HG02610 (cell line): Measurements from ENCODE around the gene COQ8A.
"Not testable (repeated sequence)": the region's sequence is repeated elsewhere in the genome, so short reads cannot be mapped to it uniquely, and the experiment has no call there.

Experiments used
- ATAC-seq: cut with Tn5 transposase; IDR thresholded peaks from one replicate; pipeline ENCODE4 v1.9.1; 2021; ENCODE audit warnings: mild to moderate bottlenecking, moderate library complexity; ENCODE audit not compliant: unreplicated experiment

Gene COQ8A

DNA sequence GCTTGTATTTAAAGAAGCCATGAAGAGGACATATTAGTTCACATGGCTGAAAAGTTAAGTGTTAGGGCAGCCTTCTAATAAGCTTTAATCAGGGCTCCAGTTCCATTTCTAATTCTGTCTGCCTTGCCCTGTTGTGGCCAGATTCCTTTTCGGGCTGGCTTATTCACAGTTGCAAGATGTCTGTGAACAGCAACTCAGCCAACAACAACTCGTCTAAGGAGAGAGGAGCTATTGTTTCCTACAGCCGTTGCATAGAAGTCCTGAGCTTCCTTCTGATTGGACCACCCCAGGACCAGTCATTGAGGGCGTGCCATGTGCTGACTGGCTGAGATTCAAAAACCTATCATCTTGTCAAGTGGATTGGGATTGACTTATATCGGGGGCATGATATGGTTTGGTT lies 18.6 kb upstream of the COQ8A start:
- ATAC-seq = no peak

DNA sequence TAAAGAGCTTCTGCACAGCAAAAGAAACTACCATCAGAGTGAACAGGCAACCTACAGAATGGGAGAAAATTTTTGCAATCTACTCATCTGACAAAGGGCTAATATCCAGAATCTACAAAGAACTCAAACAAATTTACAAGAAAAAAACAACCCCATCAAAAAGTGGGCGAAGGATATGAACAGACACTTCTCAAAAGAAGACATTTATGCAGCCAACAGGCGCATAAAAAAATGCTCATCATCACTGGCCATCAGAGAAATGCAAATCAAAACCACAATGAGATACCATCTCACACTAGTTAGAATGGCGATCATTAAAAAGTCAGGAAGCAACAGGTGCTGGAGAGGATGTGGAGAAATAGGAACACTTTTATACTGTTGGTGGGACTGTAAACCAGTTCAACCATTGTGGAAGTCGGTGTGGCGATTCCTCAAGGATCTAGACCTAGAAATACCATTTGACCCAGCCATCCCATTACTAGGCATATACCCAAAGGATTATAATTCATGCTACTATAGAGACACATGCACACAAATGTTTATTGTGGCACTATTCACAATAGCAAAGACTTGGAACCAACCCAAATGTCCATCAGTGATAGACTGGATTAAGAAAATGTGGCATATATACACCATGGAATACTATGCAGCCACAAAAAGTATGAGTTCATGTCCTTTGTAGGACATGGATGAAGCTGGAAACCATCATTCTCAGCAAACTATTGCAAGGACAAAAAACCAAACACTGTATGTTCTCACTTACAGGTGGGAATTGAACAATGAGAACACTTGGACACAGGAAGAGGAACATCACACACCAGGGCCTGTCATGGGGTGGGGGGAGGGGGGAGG lies 10.6 kb upstream of the COQ8A start:
- not testable (repeated sequence) for ATAC-seq

DNA sequence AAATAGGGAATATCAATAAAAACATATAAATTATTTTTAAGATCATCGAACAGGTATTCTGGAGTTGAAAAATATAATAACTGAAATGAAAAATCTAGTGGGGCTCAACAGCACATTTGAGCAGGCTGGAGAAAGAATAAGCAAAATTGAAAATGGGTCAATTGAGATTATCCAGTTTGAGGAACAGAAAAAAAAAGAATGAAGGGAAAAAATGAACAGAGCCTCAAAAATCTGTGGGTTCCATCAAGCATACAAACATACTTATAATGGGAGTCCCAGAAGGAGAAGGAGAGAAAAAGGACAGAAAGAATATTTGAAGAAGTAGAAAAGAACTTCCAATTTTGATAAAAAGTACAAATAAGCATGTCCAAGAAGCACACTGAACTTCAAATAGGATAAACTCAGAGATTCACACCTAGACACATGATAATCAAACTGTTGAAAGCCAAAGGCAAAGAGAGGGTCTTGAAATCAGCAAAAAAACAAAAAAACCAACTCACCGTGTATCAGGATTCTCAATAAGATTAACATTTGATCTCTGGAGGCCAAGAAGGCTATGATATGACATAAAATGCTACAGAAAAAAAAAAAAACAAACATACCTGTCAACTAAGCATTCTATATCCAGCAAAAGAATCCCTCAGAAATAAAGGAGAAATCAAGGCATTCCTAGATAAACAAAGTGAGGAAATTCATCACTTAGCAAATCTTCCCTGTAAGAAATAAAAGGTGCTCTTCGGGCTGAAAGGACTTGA lies 5.4 kb upstream of the COQ8A start:
- no peak for ATAC-seq

DNA sequence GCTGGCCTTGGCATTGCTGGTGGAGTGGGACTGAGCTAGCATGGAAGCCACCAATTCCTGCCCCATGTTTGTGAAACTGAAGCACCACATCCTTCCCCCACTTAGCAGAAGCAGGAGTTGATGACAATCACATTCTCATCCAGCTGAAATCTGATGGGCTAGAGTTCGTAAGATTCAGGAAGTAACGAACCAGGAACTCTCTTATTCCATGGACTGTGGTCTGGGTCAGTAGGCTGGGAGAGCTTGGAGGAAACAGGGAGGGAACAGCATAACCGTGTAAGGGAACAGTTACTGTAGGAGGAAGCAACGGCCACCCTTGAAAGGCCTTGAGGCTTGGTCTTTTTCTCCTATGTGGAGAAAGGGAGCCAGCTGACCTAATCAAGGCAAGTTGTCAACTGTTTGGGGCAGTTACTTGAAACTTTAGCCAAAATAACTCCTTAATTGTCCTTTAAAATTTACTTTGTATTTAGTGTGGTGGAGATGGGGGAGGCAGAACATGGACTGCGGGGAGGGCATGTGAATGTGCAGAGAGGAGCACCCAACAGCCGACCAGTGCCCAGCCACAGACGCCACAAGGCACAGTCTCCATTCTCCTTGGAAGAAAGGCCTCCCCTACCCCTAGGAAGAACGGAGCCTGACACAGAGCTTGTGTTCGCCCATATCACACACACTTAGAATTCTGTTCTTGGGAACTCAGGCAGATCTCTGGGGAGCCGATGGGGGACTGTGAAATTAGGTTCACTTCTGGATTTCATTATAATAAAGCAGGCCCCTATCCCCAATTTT lies 2.0 kb upstream of the COQ8A start:
- ATAC-seq = no peak

DNA sequence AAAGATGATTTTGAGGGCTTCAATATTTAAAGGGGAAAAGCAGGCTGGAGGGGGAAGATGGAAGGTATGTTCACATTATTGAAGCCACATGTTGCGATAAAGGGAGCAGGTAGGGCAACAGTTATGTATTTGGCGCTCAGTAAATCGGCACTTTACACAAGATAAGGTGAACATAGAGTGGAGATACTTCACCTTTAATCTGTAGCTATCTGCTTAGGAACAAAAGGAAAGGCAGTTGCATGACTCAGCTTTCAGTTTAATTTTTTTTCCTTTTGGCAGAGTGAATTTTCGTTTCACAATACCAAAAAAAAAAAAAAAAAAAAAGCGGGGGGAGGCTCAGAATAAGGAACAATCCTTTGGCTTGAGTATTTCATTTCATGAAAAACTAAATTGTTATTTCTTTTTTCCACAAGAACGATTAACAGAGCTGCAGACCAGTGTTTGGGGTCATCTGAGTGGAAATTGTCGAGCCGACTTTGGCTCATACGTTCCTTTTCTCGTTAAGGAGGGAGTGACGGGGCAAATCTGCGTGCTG lies 1.1 kb upstream of the COQ8A start:
- ATAC-seq = no peak

DNA sequence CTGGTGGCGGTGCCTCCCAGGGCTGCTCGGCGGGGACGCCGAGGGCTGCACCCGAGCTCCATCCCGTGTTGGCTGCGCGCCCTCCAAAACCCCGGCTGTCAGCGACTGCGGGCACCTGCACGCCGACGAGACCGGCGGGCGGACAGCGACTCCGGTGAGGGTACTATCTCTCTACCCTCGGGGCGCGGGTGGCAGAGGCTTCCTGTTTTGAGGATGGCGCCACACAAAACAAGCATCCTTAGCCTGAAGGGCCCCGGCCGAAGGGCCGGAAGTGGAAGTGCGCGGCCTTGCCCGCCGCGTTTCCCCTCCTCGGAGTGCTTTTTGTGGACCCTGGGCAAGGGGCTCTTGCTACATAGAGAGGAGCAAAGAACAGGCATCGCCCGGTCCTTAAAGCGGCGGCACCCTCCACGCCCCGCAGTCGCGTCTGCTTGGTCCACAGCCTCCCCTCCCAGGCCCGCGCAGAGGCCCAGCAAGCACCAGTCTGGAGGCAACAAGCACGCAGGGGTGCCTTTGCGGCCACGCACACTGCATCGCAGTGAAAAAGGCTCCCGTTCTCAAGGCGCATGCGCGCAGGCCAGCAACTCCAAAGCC lies 561 bp upstream of the COQ8A start:
- ATAC-seq = peak; percentile 21

DNA sequence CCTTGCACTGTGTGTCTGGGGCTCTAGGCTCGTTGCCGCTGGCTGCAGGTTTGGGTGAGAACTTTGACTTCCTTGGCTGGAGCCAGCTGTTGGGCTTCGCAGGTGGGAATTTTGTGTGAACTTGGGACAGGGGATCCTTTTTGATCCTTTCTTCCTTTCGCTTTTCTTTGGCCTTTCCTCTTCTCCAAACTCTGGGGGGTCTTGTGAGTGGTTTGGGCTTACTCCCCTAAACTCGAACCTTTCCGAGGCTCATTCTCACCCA lies 643 bp downstream of the COQ8A start:
- no peak for ATAC-seq

DNA sequence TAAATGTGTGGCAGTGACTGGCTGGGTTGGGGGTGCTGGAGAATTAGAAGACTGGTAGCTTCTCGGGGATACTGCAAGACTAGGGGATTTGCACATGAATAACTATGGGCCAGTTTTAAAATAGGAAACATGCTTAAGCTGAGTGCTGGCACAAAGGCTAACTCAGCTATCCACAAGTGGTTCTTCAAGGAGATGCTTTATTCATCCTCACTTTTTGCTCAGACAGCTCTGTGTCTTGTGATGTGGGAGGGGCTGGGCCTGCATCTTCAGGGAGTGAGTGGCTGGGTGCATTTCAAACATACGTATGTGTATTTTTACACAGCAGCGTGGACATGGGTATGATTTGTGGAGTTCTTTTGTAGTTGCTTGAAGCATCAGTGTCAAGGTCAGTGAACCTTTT lies 2.3 kb downstream of the COQ8A start:
- ATAC-seq = no peak

DNA sequence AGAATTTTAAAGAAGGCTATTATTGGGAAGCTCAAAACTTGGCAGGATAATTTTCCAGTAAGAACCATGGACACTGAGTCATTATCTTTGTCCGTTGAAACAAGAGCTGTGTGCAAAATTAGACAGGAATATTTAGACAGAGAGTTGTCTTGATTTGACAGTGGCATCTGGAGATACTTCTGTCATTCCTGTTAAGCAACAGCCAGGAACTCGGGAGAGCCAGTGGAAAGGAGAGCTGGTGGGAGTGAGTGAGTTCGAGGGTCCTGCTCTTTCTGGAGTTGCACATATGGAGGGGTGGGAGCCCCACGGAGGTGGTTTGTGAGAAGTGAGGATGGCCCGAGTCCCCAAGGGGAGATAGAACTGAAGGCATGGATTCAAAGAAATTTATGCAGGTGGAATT lies 3.1 kb downstream of the COQ8A start:
- ATAC-seq = no peak

DNA sequence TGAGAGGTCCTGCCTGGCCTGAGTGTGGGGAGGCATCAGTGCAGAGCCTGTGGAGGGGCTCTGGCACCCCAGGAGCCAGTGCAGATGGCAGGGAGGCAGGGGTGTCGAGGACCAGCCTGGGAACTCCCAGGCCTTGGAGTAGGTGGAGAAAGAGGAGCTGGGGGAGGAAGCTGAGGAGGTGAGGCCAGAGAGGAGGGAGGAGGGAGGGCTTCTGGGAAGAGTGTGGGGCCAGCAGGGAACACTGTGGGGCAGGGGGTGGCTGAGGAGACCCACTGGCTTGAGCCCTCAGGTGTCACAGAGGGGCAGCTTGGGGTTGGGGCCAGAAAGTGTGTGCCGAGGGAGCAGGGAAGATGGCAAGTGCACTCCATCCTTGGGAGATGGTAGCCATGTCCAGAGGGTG lies 3.8 kb downstream of the COQ8A start:
- ATAC-seq = no peak

DNA sequence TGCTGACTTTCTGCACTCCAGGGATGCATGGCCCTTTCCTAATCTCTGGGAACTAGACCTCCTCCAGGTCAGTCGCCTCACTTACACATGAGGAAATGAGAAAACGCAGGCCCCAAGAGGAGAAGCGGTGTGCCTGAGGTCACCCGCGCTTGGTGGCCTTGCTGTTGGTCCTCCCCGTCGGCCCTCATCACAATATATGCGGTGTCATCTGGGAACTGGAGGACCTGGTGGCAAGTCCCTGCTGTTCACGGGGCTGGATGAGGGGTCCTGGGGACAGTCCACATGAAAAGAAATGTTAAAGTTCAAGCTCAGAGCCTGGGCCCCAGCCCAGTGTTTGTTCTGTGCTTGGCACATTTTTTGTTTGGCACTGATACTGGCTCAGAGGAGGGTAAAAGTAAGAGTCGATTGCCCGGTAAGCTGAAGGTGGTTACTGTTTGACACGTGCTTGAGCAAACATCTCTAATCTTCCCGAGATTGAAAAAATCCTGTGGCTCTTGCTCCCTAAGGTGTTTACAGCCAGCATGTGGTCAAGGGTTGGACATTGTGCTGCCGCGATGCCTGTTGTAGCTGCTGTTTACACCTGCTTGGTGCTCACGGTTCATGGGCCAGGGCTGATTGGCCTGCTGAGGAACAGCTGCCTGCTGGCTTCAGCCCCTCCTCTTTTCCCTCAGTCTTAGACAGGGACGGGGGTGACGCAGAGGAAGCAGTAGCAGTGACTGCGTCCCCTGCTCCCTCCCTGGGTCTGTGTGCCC lies 5.2 kb downstream of the COQ8A start:
- no peak for ATAC-seq

DNA sequence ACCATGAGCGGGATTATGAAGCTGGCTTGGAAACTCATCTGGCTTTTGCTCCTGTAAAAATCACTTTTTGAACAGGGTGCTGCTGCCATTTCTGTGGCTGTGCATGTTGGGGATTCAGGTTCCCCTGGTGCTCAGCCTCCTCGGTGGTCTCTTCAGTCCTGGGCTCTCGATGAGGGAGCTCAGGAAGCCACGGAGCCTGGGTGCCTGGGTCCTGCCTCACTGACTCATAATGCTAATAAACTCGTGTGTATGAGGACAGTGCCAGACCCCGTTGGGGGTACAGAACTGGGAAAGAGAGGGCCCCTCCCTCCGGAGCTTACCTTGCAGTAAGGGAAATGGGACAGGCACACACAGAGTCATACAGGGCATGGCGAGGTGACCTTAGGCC lies 5.8 kb downstream of the COQ8A start:
- ATAC-seq = no peak

DNA sequence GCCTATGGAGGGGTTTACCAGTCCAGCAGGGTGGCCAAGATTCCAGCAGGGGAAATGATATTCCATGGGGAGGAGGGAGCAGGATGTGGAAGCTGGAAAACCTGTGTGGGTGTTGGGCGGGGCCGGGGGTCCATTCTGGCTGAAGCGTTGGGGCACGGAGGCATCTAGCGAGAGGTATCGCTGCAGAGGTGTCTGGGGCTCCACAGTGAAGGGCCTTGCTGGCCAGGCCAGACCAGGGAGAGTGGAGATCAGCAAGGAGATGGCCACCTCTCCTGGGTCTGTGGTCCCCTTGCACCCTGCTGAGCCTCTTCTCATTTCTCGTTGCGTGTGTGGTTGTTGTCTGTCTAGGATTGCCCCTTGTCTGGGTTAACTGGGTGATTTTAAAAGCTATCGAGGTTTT lies 6.2 kb downstream of the COQ8A start:
- ATAC-seq = no peak

DNA sequence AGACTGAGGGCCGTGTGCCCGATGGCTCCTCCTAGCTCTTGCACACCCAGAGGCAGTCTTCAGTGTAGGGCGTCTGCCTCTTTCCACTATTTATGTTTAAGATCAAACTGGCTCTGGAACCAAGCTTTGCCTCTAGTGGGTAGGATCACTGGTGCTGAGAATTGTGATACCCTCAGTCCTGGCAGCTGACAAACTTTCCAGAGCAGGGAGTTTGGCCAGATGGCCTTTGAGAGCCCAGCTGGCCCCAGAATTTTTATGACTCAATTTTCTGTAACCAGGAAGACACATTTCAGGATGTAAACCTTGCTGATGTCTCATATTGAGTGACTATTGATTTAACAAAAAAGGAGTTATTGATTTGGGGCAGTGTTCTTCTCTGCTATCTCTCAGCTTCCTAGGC lies 6.7 kb downstream of the COQ8A start:
- ATAC-seq = no peak

DNA sequence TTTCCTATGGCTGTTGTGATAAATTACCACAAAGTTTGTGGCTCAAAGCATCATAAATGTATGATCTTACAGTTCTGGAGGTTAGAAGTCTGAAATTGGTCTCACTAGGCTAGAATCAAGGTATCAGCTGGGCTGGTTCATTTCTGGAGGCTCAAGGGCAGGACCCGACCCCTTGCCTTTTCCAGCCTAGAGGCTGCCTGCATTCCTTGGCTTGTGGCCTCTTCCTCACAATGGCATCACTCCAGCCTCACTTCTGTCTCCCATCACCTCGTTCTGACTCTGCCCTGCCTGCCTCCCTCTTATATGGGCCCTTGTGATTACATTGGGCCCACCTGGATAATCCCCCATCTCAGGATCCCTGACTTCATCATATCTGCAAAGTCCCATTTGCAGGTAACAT lies 8.0 kb downstream of the COQ8A start:
- ATAC-seq = no peak

DNA sequence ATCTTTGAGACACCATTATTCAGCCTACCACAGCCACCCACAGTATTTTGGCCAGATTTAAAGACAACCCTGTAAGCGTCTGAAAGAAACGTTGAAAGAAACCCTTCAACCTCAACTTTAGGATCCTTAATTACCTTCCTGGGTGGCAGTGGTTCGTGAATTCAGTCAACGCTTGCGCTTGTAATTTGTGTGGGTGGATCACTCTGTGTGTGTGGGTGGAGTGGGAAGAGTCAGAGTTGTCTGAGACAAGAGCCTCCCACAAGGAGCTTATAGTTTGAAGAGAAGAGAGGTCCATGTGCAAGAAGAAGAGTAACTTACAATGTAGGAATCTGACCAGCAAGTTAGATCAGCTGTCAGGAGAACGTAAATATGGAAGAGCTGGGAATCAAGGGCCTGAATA lies 8.4 kb downstream of the COQ8A start:
- no peak for ATAC-seq

DNA sequence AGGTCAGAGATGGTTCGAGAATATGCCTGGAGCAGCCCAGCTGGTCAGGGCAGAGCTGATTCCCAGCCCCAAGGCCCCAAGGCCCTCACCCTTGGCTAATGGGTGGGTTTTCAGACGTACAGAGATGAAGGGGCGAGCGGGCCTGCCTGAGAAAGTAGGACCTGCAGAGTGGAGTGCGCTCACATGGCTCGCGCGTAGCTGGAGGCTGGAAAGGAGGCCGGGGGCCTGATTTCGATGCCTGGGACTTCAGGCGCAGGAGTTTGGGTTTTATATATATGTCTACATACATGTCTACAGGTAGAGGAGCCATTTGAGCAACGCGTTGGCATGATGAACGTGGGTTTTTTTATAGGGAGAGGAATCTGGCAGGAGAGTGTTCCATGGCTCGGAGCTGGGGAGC lies 8.9 kb downstream of the COQ8A start:
- ATAC-seq = no peak

DNA sequence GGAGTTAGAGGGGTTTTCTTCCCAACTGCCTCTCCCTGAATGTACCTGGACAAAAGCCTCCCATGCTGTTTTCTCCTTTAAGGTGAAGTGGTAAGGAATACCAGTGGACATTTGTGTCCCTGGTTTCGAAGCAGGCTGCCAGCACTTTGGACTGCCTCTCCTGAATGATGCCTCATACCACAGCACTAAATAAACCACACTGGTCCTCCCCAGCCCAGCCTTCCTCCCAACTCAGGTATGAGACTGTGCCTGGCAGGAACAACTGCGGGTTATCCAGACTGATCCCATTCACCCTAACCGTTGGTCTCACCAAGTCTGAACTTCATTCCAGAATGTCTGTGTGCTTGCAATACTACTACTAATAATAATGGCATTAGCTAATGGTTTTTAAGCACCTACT lies 9.3 kb downstream of the COQ8A start:
- ATAC-seq = no peak

DNA sequence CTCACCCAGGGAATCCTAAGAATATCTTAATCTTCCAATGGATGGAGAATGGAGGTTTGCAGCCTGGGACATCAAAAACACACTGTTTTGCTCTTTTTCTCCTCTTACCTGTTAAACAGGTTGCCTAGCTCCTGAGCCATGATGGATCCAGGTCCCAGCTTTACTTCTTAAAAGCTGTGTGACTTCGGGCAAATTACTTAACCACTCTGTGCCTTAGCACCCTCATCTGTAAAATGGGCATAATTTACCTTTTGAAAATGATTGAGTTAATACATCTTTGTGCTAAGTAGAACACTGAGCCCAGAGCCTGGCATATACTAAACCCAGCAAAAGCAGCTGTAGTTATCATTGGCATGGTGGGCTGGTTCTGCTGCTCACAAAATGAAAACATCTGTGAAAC lies 10.2 kb downstream of the COQ8A start:
- no peak for ATAC-seq

DNA sequence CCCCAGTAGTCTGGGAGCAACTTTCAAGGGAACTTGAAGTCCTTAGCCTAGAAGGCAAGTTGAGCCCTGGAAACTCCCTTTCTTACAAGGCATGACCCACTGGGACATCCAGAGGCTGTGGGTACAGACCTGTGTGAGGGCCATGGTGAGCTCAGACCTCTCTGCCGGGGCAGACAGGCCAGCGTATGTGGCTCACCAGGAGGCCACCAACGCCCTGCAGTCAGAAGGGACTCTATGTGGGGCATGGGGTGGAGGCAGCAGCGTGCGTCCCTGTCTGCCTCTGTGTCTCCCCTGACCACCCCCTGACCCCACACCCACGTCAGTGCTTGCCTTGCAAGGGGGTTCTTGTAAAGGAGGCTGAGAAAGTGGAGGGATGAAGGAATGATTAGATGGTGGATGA lies 10.8 kb downstream of the COQ8A start:
- no peak for ATAC-seq
